GM12872 (cell line): ENCODE data around the gene C4orf33.

Experiments used
- TF ChIP-seq, protein P1 (sequence below): IDR thresholded peaks from 3 replicates; pipeline ENCODE4 v1.5.1; 2011; ENCODE audit warnings: low read depth, mild to moderate bottlenecking, low read length, moderate library complexity; ENCODE audit not compliant: insufficient read depth

Gene C4orf33

DNA sequence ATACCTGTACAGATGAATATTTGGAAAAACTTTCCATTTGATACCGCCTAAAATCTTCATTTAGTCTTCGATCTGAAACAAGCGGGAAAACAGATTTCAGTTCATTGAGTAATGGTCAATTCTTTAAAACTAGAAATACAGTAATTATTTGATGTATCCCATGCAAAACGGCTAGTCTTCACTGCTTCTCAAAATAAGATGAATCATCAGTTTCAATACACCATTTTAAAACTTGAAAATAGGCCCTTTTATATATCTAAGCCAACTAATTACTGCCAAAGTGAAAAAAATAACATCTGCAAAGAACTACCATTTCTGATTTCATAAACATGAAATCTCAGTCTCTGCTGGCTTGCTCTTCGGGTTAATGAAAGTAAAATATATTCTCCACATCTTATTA, 13.7 kb upstream of the C4orf33 start:
- TF ChIP-seq, protein P1, sequence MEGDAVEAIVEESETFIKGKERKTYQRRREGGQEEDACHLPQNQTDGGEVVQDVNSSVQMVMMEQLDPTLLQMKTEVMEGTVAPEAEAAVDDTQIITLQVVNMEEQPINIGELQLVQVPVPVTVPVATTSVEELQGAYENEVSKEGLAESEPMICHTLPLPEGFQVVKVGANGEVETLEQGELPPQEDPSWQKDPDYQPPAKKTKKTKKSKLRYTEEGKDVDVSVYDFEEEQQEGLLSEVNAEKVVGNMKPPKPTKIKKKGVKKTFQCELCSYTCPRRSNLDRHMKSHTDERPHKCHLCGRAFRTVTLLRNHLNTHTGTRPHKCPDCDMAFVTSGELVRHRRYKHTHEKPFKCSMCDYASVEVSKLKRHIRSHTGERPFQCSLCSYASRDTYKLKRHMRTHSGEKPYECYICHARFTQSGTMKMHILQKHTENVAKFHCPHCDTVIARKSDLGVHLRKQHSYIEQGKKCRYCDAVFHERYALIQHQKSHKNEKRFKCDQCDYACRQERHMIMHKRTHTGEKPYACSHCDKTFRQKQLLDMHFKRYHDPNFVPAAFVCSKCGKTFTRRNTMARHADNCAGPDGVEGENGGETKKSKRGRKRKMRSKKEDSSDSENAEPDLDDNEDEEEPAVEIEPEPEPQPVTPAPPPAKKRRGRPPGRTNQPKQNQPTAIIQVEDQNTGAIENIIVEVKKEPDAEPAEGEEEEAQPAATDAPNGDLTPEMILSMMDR: no peak

DNA sequence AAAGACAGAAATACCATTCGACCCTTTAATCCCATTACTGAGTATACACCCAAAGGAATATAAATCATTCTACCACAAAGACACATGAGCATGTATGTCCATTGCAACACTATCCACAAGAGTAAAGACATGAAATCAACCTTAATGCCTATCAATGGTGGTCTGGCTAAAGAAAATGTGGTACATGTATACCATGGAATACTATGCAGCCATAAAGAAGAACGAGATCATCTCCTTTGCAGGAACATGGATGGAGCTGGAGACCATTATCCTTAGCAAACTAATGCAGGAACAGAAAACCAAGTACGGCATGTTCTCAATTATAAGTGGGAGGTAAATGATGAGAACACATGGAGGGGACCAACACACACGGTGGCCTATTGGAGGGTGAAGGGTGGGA, 10.5 kb upstream of the C4orf33 start:
- TF ChIP-seq, protein P1: no peak

DNA sequence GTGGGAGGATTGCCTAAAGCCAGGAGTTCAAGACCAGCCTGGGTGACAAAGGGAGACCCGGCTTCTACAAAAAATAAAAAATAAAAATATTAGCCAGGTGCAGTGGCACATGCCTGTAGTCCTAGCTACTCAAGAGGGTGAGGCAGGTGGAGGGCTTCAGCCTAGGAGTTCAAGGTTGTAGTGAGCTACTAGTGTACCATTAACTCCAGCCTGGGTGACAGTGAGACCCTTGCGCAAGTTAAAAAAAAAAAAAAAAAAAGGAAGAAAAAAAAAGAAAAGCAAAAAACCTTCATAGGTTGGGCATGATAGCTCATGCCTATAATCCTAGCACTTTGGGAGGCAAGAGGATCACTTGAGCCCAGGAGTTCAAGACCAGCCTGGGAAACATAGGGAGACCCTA, 8.4 kb upstream of the C4orf33 start:
- TF ChIP-seq, protein P1: no peak

DNA sequence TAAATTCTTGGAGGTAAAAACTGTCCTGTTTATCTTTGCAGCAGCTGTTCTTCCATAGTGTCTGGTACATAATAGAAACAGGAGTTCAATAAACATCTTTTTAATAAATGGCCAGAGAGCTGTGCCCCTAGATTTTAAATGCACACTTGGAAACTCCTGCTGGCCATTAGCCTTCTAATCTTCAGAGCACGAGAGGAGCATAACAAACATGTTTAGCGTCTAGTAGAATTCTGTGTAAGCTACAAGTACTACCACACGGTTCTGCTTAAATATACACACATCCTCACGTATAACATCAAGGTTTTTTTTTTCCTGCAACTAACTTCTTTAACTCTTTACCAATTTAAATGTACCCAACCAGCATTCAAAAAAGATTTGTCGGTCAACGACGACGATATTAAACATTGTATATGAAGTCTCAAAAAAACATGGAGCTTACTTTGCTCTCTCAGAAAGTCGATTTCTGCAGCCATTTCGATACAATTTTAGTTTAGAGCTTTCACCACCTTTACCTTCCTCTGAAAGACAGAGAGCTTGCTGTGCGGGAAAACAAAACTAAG, 3.2 kb upstream of the C4orf33 start:
- TF ChIP-seq, protein P1: no peak

GRCh38 chr4:129093191-129093920, 2.6 kb upstream of the C4orf33 start, which contains the start of gene SCLT1:
Gene SCLT1 (minus strand): TSS chr4:129093539. CDS start chr4:129093103, 436 bp downstream.
- TF ChIP-seq, protein P1: no peak

DNA sequence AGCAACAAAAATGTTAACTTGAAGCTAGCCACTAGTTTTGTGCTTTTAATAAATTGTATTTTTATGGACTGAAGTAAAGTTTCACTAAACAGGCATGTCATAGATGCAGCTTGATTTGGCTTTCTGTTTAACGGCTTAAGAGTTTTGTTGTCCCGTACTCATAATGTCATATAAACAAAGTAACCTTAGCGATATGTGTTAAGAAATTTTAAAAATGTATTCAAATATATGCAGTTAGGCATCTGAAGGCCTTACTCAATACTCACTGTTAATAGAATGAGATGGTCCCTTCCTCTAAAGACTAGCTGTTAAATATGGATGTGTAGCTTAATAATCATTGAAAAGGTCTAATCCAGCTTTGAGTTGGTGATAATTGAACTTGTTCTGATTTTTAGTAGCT, 1.6 kb upstream of the C4orf33 start:
- TF ChIP-seq, protein P1: no peak

- TF ChIP-seq, protein P1: no peak
Measured at GRCh38 chr4:129098531-129099001, 2.6 kb downstream of the C4orf33 start.
